ENCODE measurements around the gene TUBB1.
A peak's percentile ranks its signal among the peaks of the same experiment; 100 is the strongest.

The TUBB1 gene

DNA sequence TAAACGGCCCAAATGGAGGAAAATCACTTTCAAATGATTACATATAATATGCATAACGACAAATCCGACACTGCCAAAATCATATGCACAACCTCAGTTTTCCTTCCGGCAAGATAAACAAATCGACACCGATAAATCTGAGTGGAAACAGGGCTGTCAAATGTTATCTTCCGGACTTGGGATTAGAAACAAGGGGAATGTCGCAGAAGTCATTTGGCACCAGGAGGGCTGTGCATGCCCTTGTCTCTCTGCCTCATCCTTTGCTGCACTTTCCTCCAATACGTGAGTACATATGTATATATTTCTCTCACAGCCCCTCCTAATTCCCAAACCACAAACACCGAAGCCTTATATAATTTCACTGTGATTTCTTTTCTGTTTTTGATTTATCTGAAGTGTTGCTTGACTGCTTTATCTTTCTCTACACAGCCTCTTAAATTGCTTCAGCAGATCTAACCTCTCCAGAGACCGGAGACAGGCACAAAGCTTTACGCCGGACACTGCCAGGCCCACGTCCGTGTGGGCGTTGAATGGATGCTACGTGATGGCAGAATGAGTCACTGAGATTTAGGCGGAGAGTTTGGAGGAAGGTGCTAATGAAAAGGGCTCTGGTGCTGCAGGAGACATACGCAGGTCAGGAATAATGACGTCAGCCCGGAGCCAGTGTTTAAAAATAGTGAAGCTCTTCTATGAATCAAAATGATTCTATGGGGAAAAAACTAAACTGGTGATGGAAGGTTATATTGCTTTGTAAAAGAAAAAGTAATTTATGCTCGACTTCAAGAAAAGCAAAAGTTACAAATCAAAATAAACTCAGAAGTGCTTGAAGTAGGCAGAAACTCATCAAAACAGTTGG lies 44.4 kb downstream of the TUBB1 start:
- TF ChIP-seq, protein P1, sequence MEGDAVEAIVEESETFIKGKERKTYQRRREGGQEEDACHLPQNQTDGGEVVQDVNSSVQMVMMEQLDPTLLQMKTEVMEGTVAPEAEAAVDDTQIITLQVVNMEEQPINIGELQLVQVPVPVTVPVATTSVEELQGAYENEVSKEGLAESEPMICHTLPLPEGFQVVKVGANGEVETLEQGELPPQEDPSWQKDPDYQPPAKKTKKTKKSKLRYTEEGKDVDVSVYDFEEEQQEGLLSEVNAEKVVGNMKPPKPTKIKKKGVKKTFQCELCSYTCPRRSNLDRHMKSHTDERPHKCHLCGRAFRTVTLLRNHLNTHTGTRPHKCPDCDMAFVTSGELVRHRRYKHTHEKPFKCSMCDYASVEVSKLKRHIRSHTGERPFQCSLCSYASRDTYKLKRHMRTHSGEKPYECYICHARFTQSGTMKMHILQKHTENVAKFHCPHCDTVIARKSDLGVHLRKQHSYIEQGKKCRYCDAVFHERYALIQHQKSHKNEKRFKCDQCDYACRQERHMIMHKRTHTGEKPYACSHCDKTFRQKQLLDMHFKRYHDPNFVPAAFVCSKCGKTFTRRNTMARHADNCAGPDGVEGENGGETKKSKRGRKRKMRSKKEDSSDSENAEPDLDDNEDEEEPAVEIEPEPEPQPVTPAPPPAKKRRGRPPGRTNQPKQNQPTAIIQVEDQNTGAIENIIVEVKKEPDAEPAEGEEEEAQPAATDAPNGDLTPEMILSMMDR (conservative IDR thresholded peaks at IDR 0.05; ENCODE audit: control insufficient read depth, insufficient read depth, low read depth, low read length), result no peak
- no peak overlapping the region for H3K4me3 ChIP-seq (ENCODE audit: control insufficient read depth, low read depth, low read length)
- DNase-seq (ENCODE audit: low read depth), result peak; percentile 89

DNA sequence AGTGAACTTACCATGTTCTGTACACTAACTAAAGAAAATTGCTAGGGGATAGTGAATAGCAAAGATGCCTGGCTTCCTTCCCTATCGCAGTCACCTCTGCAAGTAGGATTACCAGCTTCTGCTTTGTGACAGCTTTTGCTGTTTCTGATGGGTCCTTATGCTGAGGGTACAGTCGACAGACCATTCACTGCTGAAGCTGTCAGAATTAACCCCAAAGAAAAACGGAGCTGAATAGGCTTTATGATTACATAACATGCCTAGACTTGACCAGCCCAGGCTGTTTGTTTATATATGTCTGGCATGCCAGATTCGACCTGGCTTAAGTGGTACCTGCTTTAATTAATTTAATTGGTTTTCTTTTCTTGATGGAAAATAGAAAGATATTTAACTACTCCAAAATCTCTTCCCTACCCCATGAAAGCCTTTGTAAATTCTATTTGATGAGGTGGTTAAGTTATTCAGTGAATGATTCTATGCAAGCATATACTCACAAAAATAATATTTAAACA lies 45.0 kb downstream of the TUBB1 start:
- no peak overlapping the region for H3K4me3 ChIP-seq (ENCODE audit: control insufficient read depth, low read depth, low read length)

DNA sequence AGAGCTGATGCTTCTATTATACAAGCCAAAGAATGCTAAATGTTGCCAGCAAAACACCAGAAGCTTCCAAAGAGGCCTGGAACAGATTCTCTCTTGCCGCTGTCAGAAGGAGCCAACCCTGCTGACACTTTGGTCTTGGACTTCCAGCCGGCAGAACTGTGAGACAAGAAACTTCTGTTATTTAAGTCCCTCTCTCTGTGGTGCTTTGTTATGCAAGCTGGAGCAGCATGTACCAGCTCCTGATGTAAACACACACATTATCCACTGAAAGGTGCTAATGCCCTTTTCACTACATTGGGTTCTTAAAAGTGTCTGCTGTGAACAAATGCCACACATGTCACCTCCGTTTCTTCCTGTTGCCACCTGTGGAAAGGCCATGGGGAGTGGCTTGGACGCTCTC lies 49.3 kb downstream of the TUBB1 start:
- TF ChIP-seq, protein P1 (conservative IDR thresholded peaks at IDR 0.05; ENCODE audit: control insufficient read depth, insufficient read depth, low read depth, low read length), result no peak
- no peak for DNase-seq (ENCODE audit: low read depth)
- H3K4me3 ChIP-seq (ENCODE audit: control insufficient read depth, low read depth, low read length), result no peak overlapping the region

More for the DNA sequence above, 45.0 kb downstream of the TUBB1 start:
- DNase-seq (ENCODE audit: low read depth), result no peak
- TF ChIP-seq, protein P1 (conservative IDR thresholded peaks at IDR 0.05; ENCODE audit: control insufficient read depth, insufficient read depth, low read depth, low read length), result no peak

DNA sequence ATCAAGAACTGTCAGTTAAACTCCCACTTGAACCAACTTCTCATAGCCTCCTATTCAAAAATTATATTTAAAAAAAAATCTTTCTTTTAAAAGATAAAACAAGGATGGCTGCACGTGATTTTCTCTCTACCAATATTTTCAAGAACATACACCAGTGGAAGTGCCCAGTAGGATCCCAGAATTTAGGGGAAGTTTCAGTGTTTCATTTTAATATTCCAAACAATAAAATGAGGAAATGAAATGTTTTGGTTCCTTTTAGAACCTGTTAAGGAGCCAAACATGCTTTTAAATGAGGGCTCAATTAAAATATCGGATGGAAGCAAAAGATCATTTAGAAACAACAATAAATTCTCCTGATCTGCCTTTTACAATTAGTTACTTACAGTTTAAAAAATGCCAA lies 49.8 kb downstream of the TUBB1 start:
- TF ChIP-seq, protein P1 (conservative IDR thresholded peaks at IDR 0.05; ENCODE audit: control insufficient read depth, insufficient read depth, low read depth, low read length), result no peak
- H3K4me3 ChIP-seq (ENCODE audit: control insufficient read depth, low read depth, low read length), result no peak overlapping the region
- no peak for DNase-seq (ENCODE audit: low read depth)

DNA sequence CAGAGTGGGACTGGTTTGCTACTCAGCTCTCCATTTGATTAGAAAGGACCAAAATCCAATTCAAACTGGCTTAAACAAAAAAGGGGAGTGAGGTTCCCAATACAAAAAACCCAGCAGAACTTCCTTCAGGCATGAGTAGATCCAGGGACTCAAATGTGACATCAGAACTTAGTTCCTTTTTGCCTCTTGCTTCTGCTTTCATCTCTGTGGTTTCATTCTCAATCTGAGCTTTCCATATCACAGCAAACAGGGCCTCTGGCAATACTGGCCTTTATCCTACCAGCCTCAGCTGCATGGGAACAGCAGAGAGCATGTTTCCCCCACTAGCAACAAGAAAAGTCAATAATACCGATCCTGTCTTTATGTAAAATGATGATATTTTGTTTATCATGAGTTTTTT lies 52.0 kb downstream of the TUBB1 start:
- no peak for DNase-seq (ENCODE audit: low read depth)
- TF ChIP-seq, protein P1 (conservative IDR thresholded peaks at IDR 0.05; ENCODE audit: control insufficient read depth, insufficient read depth, low read depth, low read length), result no peak
- H3K4me3 ChIP-seq (ENCODE audit: control insufficient read depth, low read depth, low read length), result no peak overlapping the region

DNA sequence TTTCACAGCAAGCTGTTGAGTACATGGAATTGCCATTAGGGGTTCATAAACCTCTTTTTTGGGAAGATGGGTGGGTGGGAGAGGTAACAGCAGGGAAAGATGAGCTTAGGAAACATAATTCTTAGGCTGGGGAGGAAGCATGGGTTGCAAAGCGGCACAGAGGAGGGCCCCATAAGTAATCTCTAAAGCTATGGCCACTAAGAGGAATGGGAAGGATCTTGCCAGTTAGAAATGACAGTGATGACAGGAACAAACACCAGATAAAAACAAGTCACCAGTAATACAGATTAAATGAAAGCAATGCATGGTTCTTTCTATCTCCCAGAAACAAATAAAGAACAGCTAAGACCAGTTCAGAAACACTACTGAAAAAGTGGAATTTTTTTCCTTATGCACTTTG lies 54.4 kb downstream of the TUBB1 start:
- DNase-seq (ENCODE audit: low read depth), result no peak
- no peak overlapping the region for H3K4me3 ChIP-seq (ENCODE audit: control insufficient read depth, low read depth, low read length)
- TF ChIP-seq, protein P1 (conservative IDR thresholded peaks at IDR 0.05; ENCODE audit: control insufficient read depth, insufficient read depth, low read depth, low read length), result no peak
